Activated CD4-positive, alpha-beta T cell treated with anti-CD3 and anti-CD28 coated beads, Interleukin-2, amount 10 ng/mL, durations not matched to agents 24 days and 14 days (primary cell): ENCODE data around the gene ITGB8. TPM values are rescaled to one million over a fixed set of nuclear protein-coding genes. Genes with fewer than 3 reads are reported as not detected.

Source experiments
- DNase-seq: peaks from one replicate; pipeline ENCODE4 v3.0.0; 2022
- H3K27ac Mint-ChIP-seq: one replicate; pipeline ENCODE4 v1.8.0; 2022; ENCODE audit warnings: mild to moderate bottlenecking, mixed read lengths
- H3K27me3 Mint-ChIP-seq: one replicate; pipeline ENCODE4 v1.8.0; 2022; ENCODE audit warnings: mixed read lengths
- H3K36me3 Mint-ChIP-seq: one replicate; pipeline ENCODE4 v1.8.0; 2022; ENCODE audit warnings: low read depth, mild to moderate bottlenecking, mixed read lengths
- H3K4me1 Mint-ChIP-seq: one replicate; pipeline ENCODE4 v1.8.0; 2021; ENCODE audit warnings: mixed read lengths
- H3K4me3 Mint-ChIP-seq: one replicate; pipeline ENCODE4 v1.8.0; 2022; ENCODE audit warnings: mild to moderate bottlenecking, moderate library complexity, mixed read lengths
- H3K9me3 Mint-ChIP-seq: one replicate; pipeline ENCODE4 v1.8.0; 2021; ENCODE audit warnings: mixed read lengths
- intact Hi-C: fragments of 100-400 bp; cut with micrococcal nuclease; formaldehyde crosslinking; loops from one replicate; pipeline ENCODE4 v1.15.1; 2023
- total RNA-seq: library from RNA; stranded (reverse); gene quantifications from 2 replicates; pipeline ENCODE4 v1.2.3, GENCODE V29; 2022

ITGB8 gene
- total RNA-seq, 1 donor from 2014 or later: not detected

- intact Hi-C loops: loop anchor here (5.0 kb wide), 1 partner anchor 50 kb away; no protein-coding TSS in a partner anchor
- H3K9me3 Mint-ChIP-seq: no peaks in the 10 kb centered on the region
Measured at GRCh38 chr7:20331910-20332813, 1.5 kb downstream of the ITGB8 start.

GRCh38 chr7:20338285-20338684, 7.6 kb downstream of the ITGB8 start:
- Mint-ChIP-seq H3K27me3 (peaks cover 18% of the 10 kb centered on the region), H3K4me3 (no peak overlapping the region)

More at GRCh38 chr7:20331910-20332813, 1.5 kb downstream of the ITGB8 start:
- no peak overlapping the region for H3K27ac Mint-ChIP-seq
- H3K4me1 Mint-ChIP-seq: peaks cover 18% of the 10 kb centered on the region
- peak overlapping the region; percentile 75 for H3K4me3 Mint-ChIP-seq
- no peaks in the 10 kb centered on the region for H3K36me3 Mint-ChIP-seq
- peaks cover 62% of the 10 kb centered on the region for H3K27me3 Mint-ChIP-seq
- DNase-seq: no peak

GRCh38 chr7:20340839-20341238, 10.1 kb downstream of the ITGB8 start:
- no peaks in the 10 kb centered on the region for H3K36me3 Mint-ChIP-seq

More at GRCh38 chr7:20338285-20338684, 7.6 kb downstream of the ITGB8 start:
- Mint-ChIP-seq H3K9me3 (no peaks in the 10 kb centered on the region), H3K4me1 (no peaks in the 10 kb centered on the region), H3K27ac (no peak overlapping the region), H3K36me3 (no peaks in the 10 kb centered on the region)
- no peak for DNase-seq
- intact Hi-C loops: no loop called here

GRCh38 chr7:20343205-20343604, 12.5 kb downstream of the ITGB8 start:
- H3K4me3 Mint-ChIP-seq: no peak overlapping the region
- no peak overlapping the region for H3K27ac Mint-ChIP-seq
- no peak for DNase-seq
- no peaks in the 10 kb centered on the region for H3K27me3 Mint-ChIP-seq
- intact Hi-C loops: no loop called here
- H3K36me3 Mint-ChIP-seq: no peaks in the 10 kb centered on the region
- H3K9me3 Mint-ChIP-seq: no peaks in the 10 kb centered on the region
- H3K4me1 Mint-ChIP-seq: no peaks in the 10 kb centered on the region

More at GRCh38 chr7:20340839-20341238, 10.1 kb downstream of the ITGB8 start:
- peaks cover 5% of the 10 kb centered on the region for H3K27me3 Mint-ChIP-seq
- no peak for DNase-seq
- no peaks in the 10 kb centered on the region for H3K9me3 Mint-ChIP-seq
- H3K4me1 Mint-ChIP-seq: no peaks in the 10 kb centered on the region
- intact Hi-C loops: no loop called here
- no peak overlapping the region for H3K4me3 Mint-ChIP-seq
- H3K27ac Mint-ChIP-seq: no peak overlapping the region

GRCh38 chr7:20343941-20344340, 13.2 kb downstream of the ITGB8 start:
- no peak overlapping the region for H3K4me3 Mint-ChIP-seq
- no peaks in the 10 kb centered on the region for H3K27me3 Mint-ChIP-seq
- no peaks in the 10 kb centered on the region for H3K36me3 Mint-ChIP-seq
- H3K4me1 Mint-ChIP-seq: no peaks in the 10 kb centered on the region
- intact Hi-C loops: no loop called here
- no peak for DNase-seq
- no peak overlapping the region for H3K27ac Mint-ChIP-seq
- H3K9me3 Mint-ChIP-seq: no peaks in the 10 kb centered on the region

GRCh38 chr7:20344396-20344795, 13.7 kb downstream of the ITGB8 start:
- H3K4me3 Mint-ChIP-seq: no peak overlapping the region

GRCh38 chr7:20346577-20346976, 15.9 kb downstream of the ITGB8 start:
- H3K4me1 Mint-ChIP-seq: no peaks in the 10 kb centered on the region
- H3K36me3 Mint-ChIP-seq: no peaks in the 10 kb centered on the region
- no peak for DNase-seq
- intact Hi-C loops: no loop called here
- no peaks in the 10 kb centered on the region for H3K9me3 Mint-ChIP-seq
- H3K27me3 Mint-ChIP-seq: no peaks in the 10 kb centered on the region
- H3K4me3 Mint-ChIP-seq: no peak overlapping the region
- no peak overlapping the region for H3K27ac Mint-ChIP-seq

More at GRCh38 chr7:20344396-20344795, 13.7 kb downstream of the ITGB8 start:
- no peaks in the 10 kb centered on the region for H3K9me3 Mint-ChIP-seq
- no peak for DNase-seq
- no peak overlapping the region for H3K27ac Mint-ChIP-seq
- intact Hi-C loops: no loop called here
- H3K36me3 Mint-ChIP-seq: no peaks in the 10 kb centered on the region
- no peaks in the 10 kb centered on the region for H3K27me3 Mint-ChIP-seq
- no peaks in the 10 kb centered on the region for H3K4me1 Mint-ChIP-seq

GRCh38 chr7:20347680-20348079, 17.0 kb downstream of the ITGB8 start:
- H3K9me3 Mint-ChIP-seq: no peaks in the 10 kb centered on the region
- H3K4me3 Mint-ChIP-seq: no peak overlapping the region
- H3K27me3 Mint-ChIP-seq: no peaks in the 10 kb centered on the region
- no peaks in the 10 kb centered on the region for H3K4me1 Mint-ChIP-seq
- no peak overlapping the region for H3K27ac Mint-ChIP-seq
- no peak for DNase-seq
- H3K36me3 Mint-ChIP-seq: no peaks in the 10 kb centered on the region
- intact Hi-C loops: no loop called here

- Mint-ChIP-seq H3K27me3 (no peaks in the 10 kb centered on the region), H3K36me3 (no peaks in the 10 kb centered on the region), H3K4me3 (no peak overlapping the region), H3K9me3 (no peaks in the 10 kb centered on the region), H3K27ac (no peak overlapping the region), H3K4me1 (no peaks in the 10 kb centered on the region)
- intact Hi-C loops: no loop called here
- no peak for DNase-seq
Measured at GRCh38 chr7:20348125-20348807, 17.6 kb downstream of the ITGB8 start.

GRCh38 chr7:20350518-20350951, 19.8 kb downstream of the ITGB8 start:
- no peaks in the 10 kb centered on the region for H3K27me3 Mint-ChIP-seq
- intact Hi-C loops: no loop called here
- no peaks in the 10 kb centered on the region for H3K36me3 Mint-ChIP-seq

GRCh38 chr7:20350996-20351692, 20.4 kb downstream of the ITGB8 start:
- no peak overlapping the region for H3K27ac Mint-ChIP-seq
- no peak for DNase-seq
- H3K4me1 Mint-ChIP-seq: no peaks in the 10 kb centered on the region
- no peak overlapping the region for H3K4me3 Mint-ChIP-seq
- intact Hi-C loops: no loop called here
- no peaks in the 10 kb centered on the region for H3K9me3 Mint-ChIP-seq
- H3K36me3 Mint-ChIP-seq: no peaks in the 10 kb centered on the region
- no peaks in the 10 kb centered on the region for H3K27me3 Mint-ChIP-seq

More at GRCh38 chr7:20350518-20350951, 19.8 kb downstream of the ITGB8 start:
- Mint-ChIP-seq H3K4me1 (no peaks in the 10 kb centered on the region), H3K9me3 (no peaks in the 10 kb centered on the region), H3K27ac (no peak overlapping the region), H3K4me3 (no peak overlapping the region)
- DNase-seq: no peak

GRCh38 chr7:20351901-20352300, 21.2 kb downstream of the ITGB8 start:
- intact Hi-C loops: no loop called here
- Mint-ChIP-seq H3K9me3 (no peaks in the 10 kb centered on the region), H3K36me3 (no peaks in the 10 kb centered on the region), H3K27me3 (no peaks in the 10 kb centered on the region), H3K4me3 (no peak overlapping the region), H3K4me1 (no peaks in the 10 kb centered on the region), H3K27ac (no peak overlapping the region)
- no peak for DNase-seq

- no peaks in the 10 kb centered on the region for H3K9me3 Mint-ChIP-seq
- intact Hi-C loops: no loop called here
Measured at GRCh38 chr7:20352573-20353306, 22.0 kb downstream of the ITGB8 start.

More at GRCh38 chr7:20352573-20353306, 22.0 kb downstream of the ITGB8 start:
- no peak for DNase-seq
- no peaks in the 10 kb centered on the region for H3K4me1 Mint-ChIP-seq
- H3K36me3 Mint-ChIP-seq: no peaks in the 10 kb centered on the region
- no peaks in the 10 kb centered on the region for H3K27me3 Mint-ChIP-seq
- no peak overlapping the region for H3K4me3 Mint-ChIP-seq
- H3K27ac Mint-ChIP-seq: no peak overlapping the region
